ENCODE measurements around the gene PTTG1IP.
"Not testable (repeated sequence)": the region's sequence is repeated elsewhere in the genome, so short reads cannot be mapped to it uniquely, and the experiment has no call there.

Gene PTTG1IP

DNA sequence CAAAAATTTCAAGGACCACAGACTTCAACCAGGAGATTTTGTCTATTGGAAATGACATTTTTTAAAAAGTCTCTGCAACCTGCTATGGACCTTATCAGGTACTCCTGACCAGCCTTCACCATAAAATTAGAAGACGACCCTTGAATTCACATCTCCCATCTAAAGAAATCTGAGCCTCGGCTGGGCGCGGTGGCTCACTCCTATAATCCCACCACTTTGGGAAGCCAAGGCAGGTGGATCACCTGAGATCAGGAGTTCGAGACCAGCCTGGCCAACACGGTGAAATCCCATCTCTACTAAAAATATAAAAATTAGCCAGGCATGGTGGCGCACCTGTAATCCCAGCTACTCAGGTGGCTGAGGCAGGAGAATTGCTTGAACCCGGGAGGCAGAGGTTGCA, 5.7 kb upstream of the PTTG1IP start:
- DNase-seq = not testable (repeated sequence)

DNA sequence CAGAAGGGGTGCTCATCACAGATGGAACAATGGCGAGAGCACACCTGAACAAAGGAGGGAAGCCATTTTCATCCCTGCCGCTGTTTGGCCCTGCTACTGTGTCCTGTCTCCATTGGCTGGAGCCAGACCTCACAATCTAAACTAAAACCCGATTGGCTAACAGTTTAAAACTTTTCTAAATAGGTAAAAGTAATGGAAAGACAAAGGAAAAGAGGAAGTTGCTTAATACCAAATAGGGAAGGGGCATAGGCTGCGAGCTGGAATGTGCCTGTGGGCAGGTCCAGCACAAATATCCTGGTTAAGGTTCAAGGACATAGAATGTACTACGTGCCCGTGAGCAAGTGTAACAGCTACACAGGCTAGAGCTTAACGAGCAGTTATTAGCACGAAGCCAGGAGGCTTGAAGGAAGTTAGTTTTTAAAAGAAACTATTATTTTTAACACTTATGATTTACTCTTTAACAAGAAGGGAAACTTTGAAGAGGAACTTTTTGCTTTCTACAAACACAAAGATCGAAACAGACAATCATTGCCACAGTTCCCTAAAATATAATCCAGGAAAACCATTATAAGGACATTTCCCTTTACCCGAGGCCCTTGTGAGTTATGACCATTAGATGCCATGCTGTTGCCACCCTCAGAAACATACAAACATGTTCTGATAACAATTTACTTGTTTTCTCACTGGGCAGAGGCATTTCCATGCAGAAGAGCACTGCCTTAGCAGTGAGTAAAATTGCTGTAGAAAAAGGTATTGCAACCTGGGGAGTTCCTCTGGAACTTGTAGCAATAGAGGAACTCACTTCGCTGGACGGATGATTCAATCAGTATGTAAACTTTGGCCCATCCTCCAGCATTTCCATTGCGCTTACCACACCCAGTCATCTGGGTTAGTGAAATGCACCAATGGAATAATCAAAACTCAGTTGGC, 4.8 kb upstream of the PTTG1IP start:
- DNase-seq = peak; percentile 76

GRCh38 chr21:44876849-44877575, 3.5 kb upstream of the PTTG1IP start:
- no peak for DNase-seq

DNA sequence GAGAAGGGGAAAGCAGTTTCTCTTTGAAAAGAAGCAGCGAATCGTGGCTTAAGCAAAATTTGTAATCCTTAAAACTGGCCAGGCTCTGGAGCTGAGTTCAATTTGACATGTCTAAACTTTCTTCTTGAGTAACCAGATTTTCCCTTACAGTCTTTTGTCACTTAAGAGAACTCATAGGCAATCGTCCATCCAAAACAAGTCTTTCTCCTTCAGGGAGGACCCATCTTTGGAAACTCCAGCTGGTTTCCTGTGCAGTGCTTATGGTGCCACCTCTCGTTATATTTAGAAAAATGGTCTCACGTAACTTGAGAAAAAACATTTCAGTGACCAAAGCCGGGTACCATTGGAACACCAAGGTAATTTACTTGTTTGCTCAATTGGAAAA, 1.8 kb upstream of the PTTG1IP start:
- peak; percentile 84 for DNase-seq

GRCh38 chr21:44874497-44875315, 1.2 kb upstream of the PTTG1IP start:
- DNase-seq = peak; percentile 64

DNA sequence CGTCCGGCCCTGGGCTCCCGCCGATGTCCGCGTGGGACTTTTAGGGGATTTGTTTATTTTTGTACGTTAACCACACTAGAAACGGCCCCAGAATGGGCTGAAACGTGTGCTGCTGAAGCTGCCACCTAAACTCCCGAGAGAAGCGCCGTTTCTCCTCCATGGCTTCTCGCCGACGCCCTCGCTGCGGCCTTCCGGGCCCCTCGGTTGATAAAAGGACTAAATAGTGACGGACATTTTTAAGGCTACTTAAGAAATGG, 678 bp upstream of the PTTG1IP start:
- DNase-seq = no peak

DNA sequence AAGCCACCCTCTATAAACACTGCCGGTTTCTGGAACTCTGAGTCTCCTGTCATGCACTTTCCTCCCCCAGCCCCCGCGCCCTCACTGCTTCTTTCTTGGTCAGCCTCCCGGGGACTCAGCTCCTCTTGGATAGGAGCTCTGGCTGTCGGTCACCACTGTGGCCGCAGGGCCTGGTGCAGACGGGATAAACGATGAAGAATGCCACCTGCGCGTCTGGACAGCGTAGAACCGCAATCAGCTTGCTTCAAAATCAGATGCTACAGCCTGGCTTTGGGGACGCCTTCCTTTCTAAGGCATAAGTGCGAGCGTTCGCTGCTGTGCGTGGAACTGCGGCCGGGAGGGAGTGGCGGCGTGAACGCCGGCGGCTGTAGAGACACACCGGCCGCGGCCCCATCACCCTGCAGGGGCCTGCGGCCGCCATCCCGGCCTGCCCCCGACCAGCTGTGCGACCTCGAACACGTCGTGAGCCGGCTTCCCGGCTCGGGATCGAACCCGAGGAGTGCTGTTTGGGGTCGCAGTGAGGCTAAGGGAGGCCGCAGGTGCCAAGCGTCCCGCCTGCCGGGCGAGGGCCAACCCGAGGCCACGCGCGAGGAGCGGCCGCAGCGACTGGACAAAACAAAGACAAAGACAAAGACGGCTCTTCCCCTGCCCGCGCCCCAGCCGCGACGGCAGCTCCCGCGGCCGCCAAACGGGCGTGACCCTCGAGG, 688 bp downstream of the PTTG1IP start:
- DNase-seq = peak; percentile 43

DNA sequence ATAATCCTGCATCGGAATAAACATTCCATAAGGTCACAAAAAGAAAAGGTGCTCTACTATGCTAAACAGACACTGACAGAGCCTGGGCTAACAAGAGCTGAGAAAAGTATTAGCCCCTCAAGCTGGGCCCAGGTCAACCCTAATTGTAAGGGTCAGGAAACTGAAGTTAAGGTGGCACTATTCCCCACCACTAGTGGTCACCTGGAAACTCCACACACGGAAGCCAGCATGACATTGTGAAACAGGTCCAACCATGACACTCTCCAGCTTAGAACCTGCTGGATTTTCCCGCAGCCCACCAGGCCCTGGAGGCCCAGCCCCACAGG, 1.2 kb downstream of the PTTG1IP start:
- no peak for DNase-seq

- DNase-seq = peak; percentile 54
Observed at GRCh38 chr21:44871576-44872269, 1.8 kb downstream of the PTTG1IP start.

DNA sequence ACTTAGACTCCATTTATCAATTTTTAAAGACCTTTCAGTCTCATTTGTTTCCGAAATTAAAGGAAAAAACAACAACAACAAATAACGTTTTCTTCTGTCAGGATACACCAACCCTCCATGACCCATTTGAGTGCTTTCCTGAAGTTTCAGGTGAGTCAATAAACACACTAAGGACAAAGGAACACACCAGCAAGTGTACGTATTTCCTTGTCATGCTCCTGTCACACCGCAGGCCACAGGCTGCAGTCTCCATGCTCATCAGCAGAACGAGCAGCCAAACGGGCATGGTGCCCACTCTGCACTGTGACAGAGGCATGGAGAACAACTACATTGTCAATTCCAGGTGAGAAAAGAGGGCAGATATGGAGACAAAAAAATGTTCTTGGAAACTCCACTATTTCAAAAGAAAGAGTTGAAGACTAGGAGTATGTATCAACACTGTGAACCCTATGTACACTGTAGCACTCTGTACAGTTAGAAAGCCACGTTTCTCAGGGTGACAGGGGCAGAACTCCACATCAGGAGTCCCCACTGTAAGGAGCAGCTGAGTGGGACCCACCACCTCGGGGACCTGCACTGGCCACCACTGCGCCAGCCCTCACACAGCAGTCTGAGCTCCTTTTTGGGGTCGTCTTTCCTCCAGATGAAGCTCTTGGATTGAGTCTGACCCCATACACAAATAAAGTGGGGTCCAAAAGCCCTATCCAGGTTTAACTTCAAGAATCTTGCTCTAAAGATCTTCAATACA, 2.6 kb downstream of the PTTG1IP start:
- peak; percentile 61 for DNase-seq

- DNase-seq = peak; percentile 79
Observed at GRCh38 chr21:44869781-44870747, 3.4 kb downstream of the PTTG1IP start.

DNA sequence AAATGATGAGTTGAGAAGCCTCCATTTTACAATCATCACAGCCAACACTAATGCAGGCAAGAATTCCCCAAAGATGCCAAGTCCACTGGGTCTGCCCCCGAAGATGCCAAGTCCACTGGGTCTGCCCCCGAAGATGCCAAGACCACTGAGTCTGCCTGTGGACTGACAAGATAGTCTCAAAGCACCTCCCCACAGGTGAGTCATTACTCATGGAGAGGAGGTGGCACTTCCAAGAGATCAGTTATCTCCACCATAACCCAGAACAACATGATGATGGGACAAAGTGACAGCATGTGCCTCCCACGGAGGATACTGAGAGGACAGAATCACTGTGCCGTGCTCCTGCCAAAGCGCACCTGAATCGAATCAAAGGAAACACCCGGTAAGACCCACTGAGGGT, 4.8 kb downstream of the PTTG1IP start:
- no peak for DNase-seq

DNA sequence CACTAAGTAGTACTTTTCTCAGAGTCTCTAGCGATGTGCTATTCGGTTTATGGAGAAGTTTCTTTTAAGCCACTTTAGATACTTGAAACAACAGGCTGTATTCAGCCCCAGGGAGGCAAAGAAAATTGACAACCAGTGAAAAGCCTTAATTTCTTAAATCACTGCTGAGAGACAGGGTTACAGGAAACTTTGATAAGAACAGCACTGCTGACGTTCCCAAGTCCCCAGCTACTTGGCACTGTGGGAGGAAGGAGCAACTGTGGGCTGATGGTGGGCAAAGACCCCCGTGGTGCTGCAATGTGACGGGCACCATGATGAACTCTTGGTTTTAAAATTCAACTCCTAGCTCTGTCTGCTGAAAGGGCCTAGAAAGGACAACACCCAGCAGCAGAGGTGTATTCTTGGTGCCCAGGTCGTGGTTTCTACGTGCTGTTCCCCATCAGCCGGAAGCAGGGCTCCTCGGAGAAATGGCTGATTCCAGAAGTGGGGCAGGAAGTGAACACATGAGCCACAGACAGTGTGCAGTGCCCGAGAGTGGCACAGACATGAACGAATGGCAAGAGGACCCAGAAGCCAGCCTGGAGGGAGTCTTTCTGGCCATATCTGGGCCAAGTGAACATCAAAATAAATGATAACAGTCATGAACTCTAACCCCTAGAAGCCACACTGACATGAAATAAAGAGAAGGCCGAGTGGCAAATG, 5.3 kb downstream of the PTTG1IP start:
- peak; percentile 52 for DNase-seq

DNA sequence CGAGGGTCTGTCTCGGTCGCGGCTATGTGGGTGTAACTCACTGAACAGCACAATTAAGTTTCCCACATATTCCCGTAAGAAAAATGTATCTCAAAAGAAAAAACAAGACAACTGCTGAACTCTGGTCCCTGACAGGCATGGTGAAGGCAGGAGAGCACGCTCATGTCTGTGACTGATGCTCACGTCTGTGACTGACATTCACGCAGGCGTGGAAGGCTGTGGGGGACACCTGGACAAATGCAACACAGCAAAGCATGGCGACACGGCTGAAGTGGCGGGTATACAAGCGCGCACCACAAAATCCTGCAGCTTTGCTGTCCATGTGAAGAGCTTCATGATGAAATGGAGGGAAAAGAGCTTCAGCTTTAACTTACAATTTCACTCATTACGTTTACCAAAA, 6.0 kb downstream of the PTTG1IP start:
- no peak for DNase-seq

GRCh38 chr21:44866780-44867179, 6.7 kb downstream of the PTTG1IP start:
- DNase-seq = peak; percentile 42

DNA sequence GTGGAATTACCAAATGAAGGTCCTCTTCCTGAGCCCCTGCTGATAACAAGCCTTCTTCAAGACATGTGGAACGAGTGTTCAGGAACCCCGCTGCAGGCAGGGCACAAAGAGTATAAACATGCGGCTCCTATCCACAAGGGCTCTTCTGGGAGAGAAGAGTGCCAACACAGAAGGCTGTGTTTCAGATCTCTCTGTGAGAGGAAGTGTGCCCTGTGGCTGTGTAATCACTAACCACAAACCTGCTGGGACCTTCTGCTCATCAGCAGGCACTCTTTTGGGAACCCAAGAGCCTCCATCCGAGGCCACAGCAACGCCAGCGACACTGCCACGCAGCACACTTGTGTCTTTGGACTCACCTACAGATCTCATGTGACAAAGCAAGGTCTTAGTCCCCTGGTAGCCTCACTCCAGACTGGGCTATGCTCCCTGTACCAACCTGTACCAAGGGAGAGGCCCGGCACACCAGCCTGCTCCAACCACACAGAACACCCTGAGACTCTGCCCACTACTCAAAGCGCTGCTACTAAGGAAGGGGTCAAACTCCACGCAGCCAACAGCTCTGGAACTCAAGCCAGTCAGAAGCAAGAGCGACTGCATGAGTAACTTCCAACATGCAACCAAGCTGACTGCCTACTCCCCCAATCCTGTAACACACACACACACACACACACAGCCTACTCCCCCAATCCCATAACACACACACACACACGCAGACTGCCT, 7.8 kb downstream of the PTTG1IP start:
- peak; percentile 91 for DNase-seq

DNA sequence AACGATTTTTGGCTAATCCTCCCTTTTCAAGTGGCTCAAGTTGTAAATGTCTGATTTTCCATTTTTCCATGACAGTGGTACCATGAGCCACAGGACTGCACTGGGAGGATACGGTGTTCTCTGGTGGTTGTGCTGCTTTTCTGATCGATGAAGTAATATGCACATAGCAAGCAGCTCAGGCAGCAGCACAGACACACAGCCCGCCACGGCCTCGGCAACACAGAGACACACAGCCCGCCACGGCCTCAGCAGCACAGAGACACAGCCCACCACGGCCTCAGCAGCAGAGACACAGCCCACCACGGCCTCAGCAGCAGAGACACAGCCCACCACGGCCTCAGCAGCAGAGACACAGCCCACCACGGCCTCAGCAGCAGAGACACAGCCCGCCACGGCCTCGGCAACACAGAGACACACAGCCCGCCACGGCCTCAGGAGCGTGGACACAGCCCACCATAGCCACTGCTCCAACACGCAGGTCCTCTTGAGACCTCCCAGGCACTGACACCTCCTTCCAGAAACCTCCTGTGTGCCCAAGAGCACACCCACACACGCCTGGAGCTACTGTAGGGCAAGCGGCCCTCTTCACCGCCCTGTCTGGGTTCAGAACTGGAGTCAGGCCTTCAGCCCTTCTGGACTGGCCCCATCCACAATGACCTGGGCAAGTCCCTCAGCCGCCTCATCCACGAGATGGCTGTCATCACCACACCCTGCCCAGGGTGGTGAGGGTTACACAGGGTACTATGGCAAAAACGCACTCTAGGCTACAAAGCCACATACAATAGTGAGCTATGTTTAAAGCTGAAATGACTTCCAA, 10.4 kb downstream of the PTTG1IP start:
- DNase-seq = no peak

DNA sequence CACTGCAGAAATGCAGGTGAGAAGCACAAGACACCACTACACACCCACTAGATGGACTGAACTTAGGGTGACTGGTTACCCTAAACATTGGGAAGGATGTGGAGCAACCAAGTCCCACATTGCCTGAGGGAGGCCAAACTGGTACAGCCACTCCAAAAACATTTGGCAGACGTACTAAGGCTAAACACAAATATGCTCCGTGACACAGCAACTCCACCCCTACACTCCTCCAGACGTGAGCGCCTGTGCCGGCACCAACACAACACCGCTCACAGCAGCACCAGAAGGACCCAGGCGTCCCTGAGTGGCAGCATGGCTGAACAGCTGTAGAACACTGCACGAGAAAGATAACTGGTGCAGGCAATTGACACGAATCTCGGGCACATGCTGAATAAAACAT, 14.7 kb downstream of the PTTG1IP start:
- DNase-seq = no peak

Measured in hematopoietic multipotent progenitor cell treated with erythropoietin and hydrocortisone succinate and interleukin-3 and kit ligand, for 4 days (in vitro differentiated cells).